Hair follicle dermal papilla cell (primary cell): ENCODE measurements around the gene TMEM95. TPM values are rescaled to one million over a fixed set of nuclear protein-coding genes. Genes with fewer than 3 reads are reported as not detected.

Experiments
- small RNA-seq: library from RNA; depleted of rRNA; stranded (forward); fragments of <200 nt; gene quantifications from one replicate; pipeline ENCODE3, GENCODE V24; 2012
- total RNA-seq: library from RNA; depleted of rRNA; stranded (reverse); fragments of >200 nt; gene quantifications from 2 replicates; pipeline ENCODE4 v1.2.3, GENCODE V29; 2012

TMEM95 gene
- total RNA-seq: not detected in 2 replicates

DNA sequence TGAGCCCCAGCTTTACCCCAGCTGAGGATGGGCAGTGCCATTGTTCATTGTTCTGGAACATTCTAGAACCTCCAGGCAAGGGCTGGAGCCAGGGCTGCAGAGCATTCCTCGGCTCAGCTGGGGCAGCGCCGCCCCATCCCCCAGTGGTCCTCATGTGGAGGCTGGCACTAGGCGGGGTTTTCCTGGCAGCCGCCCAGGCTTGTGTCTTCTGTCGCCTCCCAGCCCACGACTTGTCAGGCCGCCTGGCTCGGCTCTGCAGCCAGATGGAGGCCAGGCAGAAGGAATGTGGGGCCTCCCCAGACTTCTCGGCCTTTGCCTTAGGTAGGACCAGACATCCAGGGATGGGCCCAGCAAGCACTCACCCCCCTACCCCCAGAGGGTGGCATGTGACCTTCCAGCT, at the start of gene TMEM95:
Gene TMEM95 (plus strand): TSS at position 104 of the 400 bp plus-strand sequence. CDS start 49 bp downstream, at position 153.

DNA sequence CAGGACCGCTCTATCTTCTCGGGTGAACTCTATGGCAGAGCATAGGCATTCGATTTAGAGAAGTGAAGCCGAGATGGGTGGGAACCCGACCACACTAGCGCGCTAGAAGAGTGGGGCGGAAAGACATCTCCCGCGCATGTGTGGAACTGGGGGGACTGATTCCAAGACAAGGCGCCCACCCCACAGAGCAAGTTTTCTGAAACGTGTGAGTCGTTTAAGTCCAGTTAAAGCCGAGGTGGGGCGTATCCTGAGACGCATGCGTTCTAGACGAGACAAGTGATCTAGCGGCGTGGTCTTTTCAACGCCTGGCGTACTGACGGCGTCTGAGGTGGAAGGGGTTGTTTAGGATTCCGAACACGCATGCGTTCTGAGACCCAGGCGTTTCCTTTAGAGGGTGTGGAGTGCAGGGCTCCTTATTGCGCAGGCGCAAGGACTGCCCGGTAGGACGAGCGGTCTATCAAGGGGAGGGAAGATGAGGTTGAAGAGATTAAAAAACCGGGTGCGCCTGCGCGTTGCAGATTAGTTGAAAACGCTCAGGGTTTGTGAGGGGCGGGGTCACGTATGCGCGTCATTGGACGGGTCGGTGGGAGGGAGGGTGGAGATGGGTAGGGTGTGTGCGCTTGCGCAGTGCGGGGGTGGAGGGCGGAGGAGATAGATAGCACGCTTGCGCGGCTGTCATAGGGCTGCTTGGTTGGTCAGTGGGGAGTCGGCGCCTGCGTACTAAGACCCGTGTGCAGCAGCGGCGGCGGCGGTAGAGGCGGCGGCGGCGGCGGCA, 47.9 kb upstream of the TMEM95 start, which contains the start of gene EIF5A:
Gene EIF5A (plus strand): TSS at position 718 of the 775 bp plus-strand sequence. CDS start 2,008 bp downstream, outside the sequence.

GRCh38 chr17:7314719-7315569, 40.0 kb upstream of the TMEM95 start, which contains the start of gene GPS2:
TSS of gene GPS2 (minus strand) at chr17:7315360. CDS start at chr17:7315052, 308 bp downstream.

GRCh38 chr17:7328840-7329373, 26.0 kb upstream of the TMEM95 start, which contains the start of gene NEURL4:
TSS of gene NEURL4 (minus strand) at chr17:7329335. CDS start at chr17:7329312, 23 bp downstream.

GRCh38 chr17:7336240-7337175, 18.4 kb upstream of the TMEM95 start, which contains the start of gene ACAP1:
TSS of gene ACAP1 (plus strand) at chr17:7336529. CDS start at chr17:7336735, 206 bp downstream.

GRCh38 chr17:7351665-7352502, 3.1 kb upstream of the TMEM95 start, which contains the start of gene KCTD11:
TSS of gene KCTD11 (plus strand) at chr17:7352162.

GRCh38 chr17:7380855-7381683, 26.1 kb downstream of the TMEM95 start, which contains the start of gene TNK1:
TSS of gene TNK1 (plus strand) at chr17:7381089. CDS start at chr17:7382927, 1,838 bp downstream.

GRCh38 chr17:7394452-7395191, 39.7 kb downstream of the TMEM95 start, which contains the start of gene PLSCR3:
TSS of gene PLSCR3 (minus strand) at chr17:7394525. CDS start at chr17:7394110, 415 bp downstream.

DNA sequence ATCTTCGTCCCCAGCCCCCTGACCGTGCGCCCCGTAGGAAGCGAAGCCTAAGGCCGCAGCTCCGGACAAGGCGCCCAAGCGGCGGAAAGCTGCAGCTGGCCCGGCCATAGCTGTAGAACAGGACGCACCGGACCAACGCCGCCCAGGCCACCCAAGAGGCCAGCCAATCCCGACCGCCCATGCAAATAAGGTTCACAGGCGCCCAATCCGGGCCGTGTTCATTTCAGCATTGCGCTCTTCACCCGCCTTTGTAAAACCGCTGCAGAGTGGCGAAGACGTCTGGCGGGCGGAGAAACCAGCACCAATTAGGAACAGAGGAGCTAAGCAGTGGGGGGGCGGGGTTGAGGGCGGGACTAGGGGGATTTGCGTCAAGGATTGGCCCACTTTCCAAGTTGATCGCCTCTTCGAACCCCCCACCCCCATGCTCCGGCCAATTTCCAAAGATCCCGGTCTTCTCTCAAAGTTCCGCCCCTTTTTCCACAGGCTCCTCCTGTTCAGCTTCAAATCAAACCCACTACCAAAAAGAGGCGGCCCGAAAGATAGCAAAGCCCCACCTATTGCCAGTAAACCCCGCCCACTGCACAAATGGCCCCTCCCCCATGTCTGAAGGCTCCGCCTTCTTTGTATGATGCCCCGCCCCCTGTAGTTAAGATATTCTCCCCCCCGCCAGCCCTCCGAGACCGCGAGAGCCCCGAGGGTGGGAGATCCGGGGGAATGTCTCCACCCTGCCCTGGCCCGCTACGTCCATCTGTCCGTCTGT, 49.2 kb downstream of the TMEM95 start, which contains the start of gene TMEM256:
Gene TMEM256 (minus strand): TSS at position 121 of the 760 bp plus-strand sequence. CDS start 13 bp downstream, at position 108.

Small RNA genes lying within 50 kb of the gene (small RNA-seq; reads per million reads assigned to genes)
- not detected for gene AC026954.2

Other genes starting within 250 kb of the TMEM95 start
- gene ASGR2, start 240.3 kb upstream of the TMEM95 start, total RNA-seq: not detected in 2 replicates
- gene ASGR1, start 175.8 kb upstream of the TMEM95 start, total RNA-seq: 0.36 and 0.49 TPM in 2 replicates
- gene DLG4, start 135.3 kb upstream of the TMEM95 start, total RNA-seq: 17.4 and 18.9 TPM in 2 replicates
- 164 and 197 TPM in 2 replicates for gene ACADVL, start 135.2 kb upstream of the TMEM95 start, total RNA-seq
- gene DVL2, start 120.6 kb upstream of the TMEM95 start, total RNA-seq: 112 and 113 TPM in 2 replicates
- 55.7 and 66.2 TPM in 2 replicates for gene PHF23, start 115.7 kb upstream of the TMEM95 start, total RNA-seq
- 173 and 278 TPM in 2 replicates for gene GABARAP, start 112.7 kb upstream of the TMEM95 start, total RNA-seq
- 36.0 and 41.2 TPM in 2 replicates for gene CTDNEP1, start 103.4 kb upstream of the TMEM95 start, total RNA-seq
- gene ELP5, start 102.9 kb upstream of the TMEM95 start, total RNA-seq: 34.9 and 40.7 TPM in 2 replicates
- gene CLDN7, start 92.7 kb upstream of the TMEM95 start, total RNA-seq: 0.24 and 1.8 TPM in 2 replicates
- under 0.01 and 0.12 TPM in 2 replicates for gene SLC2A4, start 73.4 kb upstream of the TMEM95 start, total RNA-seq
- not detected in 2 replicates for gene YBX2, start 60.5 kb upstream of the TMEM95 start, total RNA-seq
- gene EIF5A, start 47.5 kb upstream of the TMEM95 start, total RNA-seq: 428 and 632 TPM in 2 replicates
- gene GPS2, start 39.8 kb upstream of the TMEM95 start, total RNA-seq: 52.0 and 53.2 TPM in 2 replicates
- gene NEURL4, start 25.8 kb upstream of the TMEM95 start, total RNA-seq: 16.2 TPM in 2 replicates
- gene ACAP1, start 18.6 kb upstream of the TMEM95 start, total RNA-seq: 0.97 TPM in 1 of 2 replicates, not detected in the other
- 12.2 and 15.8 TPM in 2 replicates for gene KCTD11, start 3.0 kb upstream of the TMEM95 start, total RNA-seq
- 1.7 and 2.4 TPM in 2 replicates for gene TNK1, start 25.9 kb downstream of the TMEM95 start, total RNA-seq
- gene PLSCR3, start 39.4 kb downstream of the TMEM95 start, total RNA-seq: 26.6 and 29.9 TPM in 2 replicates
- 39.9 and 61.1 TPM in 2 replicates for gene TMEM256, start 48.9 kb downstream of the TMEM95 start, total RNA-seq
- 16.9 TPM in 2 replicates for gene NLGN2, start 52.7 kb downstream of the TMEM95 start, total RNA-seq
- not detected in 2 replicates for gene SPEM1, start 65.2 kb downstream of the TMEM95 start, total RNA-seq
- not detected in 2 replicates for gene SPEM2, start 70.5 kb downstream of the TMEM95 start, total RNA-seq
- gene SPEM3, start 73.7 kb downstream of the TMEM95 start, total RNA-seq: not detected in 2 replicates
- 2.3 and 4.5 TPM in 2 replicates for gene TMEM102, start 80.3 kb downstream of the TMEM95 start, total RNA-seq
- gene FGF11, start 84.4 kb downstream of the TMEM95 start, total RNA-seq: 0.97 and 1.8 TPM in 2 replicates
- 6.2 and 7.5 TPM in 2 replicates for gene CHRNB1, start 89.9 kb downstream of the TMEM95 start, total RNA-seq
- 54.8 TPM in 2 replicates for gene ZBTB4, start 124.5 kb downstream of the TMEM95 start, total RNA-seq
- not detected in 2 replicates for gene SLC35G6, start 126.3 kb downstream of the TMEM95 start, total RNA-seq
- 98.0 and 120 TPM in 2 replicates for gene POLR2A, start 129.2 kb downstream of the TMEM95 start, total RNA-seq
- 12.2 and 20.2 TPM in 2 replicates for gene TNFSF12, start 193.9 kb downstream of the TMEM95 start, total RNA-seq
- gene TNFSF13, start 203.6 kb downstream of the TMEM95 start, total RNA-seq: 1.2 and 1.5 TPM in 2 replicates
- gene SENP3, start 206.8 kb downstream of the TMEM95 start, total RNA-seq: 66.4 and 68.7 TPM in 2 replicates
- gene CD68, start 224.5 kb downstream of the TMEM95 start, total RNA-seq: 25.3 and 43.4 TPM in 2 replicates
- 63.1 and 88.3 TPM in 2 replicates for gene MPDU1, start 228.7 kb downstream of the TMEM95 start, total RNA-seq
- 0.12 and 0.49 TPM in 2 replicates for gene SOX15, start 234.9 kb downstream of the TMEM95 start, total RNA-seq